HG03558 (cell line): ENCODE results near the gene PAX2.

Experiments used
- ATAC-seq: cut with Tn5 transposase; IDR thresholded peaks from one replicate; pipeline ENCODE4 v1.9.1; 2021; ENCODE audit warnings: moderate number of reproducible peaks; ENCODE audit not compliant: unreplicated experiment; ENCODE audit errors: extremely low read depth

The PAX2 gene

DNA sequence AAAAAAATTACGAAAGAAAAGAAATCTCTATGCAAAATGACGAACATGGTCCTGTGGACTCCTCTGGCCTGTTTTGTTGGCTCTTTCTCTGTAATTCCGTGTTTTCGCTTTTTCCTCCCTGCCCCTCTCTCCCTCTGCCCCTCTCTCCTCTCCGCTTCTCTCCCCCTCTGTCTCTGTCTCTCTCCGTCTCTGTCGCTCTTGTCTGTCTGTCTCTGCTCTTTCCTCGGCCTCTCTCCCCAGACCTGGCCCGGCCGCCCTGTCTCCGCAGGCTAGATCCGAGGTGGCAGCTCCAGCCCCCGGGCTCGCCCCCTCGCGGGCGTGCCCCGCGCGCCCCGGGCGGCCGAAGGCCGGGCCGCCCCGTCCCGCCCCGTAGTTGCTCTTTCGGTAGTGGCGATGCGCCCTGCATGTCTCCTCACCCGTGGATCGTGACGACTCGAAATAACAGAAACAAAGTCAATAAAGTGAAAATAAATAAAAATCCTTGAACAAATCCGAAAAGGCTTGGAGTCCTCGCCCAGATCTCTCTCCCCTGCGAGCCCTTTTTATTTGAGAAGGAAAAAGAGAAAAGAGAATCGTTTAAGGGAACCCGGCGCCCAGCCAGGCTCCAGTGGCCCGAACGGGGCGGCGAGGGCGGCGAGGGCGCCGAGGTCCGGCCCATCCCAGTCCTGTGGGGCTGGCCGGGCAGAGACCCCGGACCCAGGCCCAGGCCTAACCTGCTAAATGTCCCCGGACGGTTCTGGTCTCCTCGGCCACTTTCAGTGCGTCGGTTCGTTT, 83.9 kb downstream of the PAX2 start:
- no peak for ATAC-seq

GRCh38 chr10:100829933-100830727, 84.7 kb downstream of the PAX2 start:
- ATAC-seq, result no peak

DNA sequence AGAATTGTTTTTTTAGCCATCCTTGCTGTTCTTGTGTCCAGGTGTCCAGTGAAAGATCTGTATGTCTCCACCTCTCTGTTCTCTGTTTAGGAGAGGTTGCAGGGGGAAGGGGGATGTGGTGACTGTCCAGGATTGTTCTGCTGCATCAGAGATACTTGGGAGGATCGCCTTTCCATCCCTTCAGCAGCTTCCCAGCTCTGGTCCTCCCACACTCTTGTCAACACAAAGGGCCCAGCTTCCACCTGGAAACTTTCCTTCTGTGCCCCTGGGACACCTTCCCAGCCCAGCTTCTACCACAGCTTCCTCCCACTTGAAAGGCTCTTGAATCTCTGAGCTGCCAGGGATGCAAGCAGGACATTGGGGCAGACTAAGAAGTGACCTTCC, 85.3 kb downstream of the PAX2 start:
- no peak for ATAC-seq

DNA sequence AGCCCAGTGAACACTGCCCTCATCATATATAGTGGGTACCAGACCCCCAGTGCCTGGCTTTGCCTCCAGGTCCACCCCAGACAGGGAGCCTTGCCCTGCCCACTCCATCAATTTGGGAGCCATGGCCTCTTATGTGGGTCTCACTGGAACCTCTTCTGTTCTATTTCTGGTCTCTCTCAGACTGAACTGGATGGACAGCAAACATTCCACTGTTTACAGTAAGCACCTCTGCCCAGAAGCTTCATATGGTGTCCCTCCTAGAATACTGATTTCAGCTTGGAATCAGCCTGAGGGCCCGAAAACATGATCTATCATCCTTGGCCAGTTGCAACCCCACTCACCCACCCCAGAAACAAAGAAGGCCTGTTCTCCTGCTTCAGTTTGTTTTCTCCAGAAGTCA, 86.4 kb downstream of the PAX2 start:
- no peak for ATAC-seq

DNA sequence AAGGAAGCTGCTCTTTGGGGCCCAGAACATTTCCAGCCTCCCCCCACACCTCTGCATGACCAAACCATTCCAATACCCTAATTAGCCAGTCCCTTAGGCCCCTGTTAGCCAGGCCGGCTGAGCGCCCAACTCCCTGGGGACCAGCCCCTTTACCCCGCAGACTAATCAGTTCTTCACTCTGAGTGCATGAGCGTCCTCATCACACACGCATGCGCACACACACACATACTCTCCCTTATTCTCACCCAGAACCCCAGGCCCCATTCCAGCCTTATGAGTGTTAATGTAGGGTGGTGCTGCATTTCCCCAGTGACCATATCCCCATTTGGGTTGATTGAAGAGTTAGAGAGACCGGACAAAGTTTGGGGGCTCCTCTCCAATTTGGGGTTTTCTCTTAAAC, 90.4 kb downstream of the PAX2 start:
- ATAC-seq, result no peak

DNA sequence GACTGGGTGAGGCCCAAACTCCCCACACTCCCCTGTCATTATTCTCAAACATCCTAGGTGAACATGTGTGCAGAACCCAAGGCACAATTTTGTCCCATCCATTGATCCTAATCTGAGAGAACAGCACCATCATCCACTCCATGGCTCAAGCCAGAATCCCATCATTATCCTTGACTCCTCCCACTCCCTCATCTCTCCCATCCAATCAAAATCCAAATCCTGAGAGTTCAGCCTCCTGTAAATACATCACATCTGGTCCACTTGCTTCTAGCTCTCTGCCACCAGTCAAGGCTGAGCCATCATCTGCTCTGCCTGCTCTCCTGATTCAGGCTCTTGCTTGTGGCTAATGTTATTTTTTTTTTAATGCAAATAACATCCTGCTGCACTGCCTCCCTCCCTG, 91.5 kb downstream of the PAX2 start:
- no peak for ATAC-seq

DNA sequence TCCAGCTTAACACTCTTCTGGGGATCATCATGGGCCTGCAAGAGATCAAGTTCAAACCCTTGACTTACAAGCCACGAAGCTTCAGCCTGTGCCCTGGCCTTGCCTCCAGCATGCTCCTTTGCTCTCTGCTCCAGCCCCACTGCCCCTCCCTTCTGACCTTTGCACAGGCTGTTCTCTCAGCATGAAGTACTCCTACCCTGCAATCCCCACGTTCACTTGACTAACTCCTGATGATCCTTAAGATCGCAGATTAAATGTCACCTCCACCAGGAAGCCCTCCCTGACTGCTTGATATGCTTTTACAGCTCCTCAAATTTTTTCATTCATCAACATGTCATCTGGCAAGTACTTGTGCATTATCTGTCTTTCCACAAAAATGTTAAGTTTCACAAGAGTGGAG, 91.9 kb downstream of the PAX2 start:
- ATAC-seq, result no peak

DNA sequence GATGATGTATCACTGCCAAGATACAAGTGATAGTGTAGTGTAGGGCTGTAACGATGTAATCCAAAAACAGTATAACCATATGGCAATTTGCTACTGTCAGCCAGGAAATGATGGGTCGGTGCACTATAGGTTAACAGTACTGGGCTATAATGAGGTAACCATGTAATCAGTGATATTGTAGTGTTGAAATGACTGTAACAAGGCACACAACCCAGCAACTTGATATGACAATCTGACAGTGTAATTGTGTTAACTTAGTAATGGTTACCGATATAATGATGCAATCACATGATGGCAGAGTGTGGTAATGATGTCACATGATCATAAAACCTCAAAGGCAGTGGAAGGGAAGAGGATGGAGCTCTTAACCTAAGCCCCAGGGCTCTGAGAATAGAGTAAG, 93.6 kb downstream of the PAX2 start:
- ATAC-seq, result no peak

GRCh38 chr10:100841528-100841927, 96.1 kb downstream of the PAX2 start:
- ATAC-seq, result no peak

GRCh38 chr10:100847440-100847839, 102.1 kb downstream of the PAX2 start:
- ATAC-seq, result no peak

GRCh38 chr10:100848770-100849169, 103.4 kb downstream of the PAX2 start:
- no peak for ATAC-seq

GRCh38 chr10:100858261-100858660, 112.9 kb downstream of the PAX2 start:
- ATAC-seq, result no peak

DNA sequence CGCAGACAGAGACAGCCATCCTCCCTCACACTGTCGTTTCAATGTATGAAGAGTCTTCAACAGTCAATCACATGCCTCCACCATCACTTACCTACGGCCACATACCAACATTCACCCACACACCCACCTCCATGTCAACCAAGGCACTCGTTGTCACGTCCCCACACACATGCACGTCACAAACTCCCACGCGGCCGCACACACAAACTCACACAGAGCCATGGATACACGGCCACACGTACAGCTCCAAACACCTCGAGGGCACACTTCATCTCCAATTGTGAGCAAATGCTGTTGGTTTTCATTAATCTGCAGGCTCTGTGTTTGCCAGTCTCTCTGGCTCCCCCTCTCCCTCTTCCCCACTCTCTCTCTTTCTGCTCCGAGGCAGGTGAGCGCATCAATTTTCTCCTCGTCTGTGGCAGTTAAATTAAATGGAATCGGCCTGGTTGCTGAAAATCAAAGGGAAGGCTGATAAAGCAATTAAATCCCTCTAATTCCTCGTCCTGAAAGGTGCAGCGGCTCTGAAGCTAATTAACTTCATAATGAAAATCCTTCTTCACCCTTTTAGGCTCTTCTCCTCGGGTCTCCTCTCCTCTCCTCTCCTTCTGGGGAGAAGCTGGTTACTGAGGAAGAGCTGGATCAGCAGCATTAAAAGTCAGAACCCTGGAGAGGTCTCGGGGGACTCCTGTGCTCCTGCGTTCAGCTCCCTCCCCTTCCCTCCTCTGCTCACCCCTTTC, 113.5 kb downstream of the PAX2 start:
- ATAC-seq, result no peak

DNA sequence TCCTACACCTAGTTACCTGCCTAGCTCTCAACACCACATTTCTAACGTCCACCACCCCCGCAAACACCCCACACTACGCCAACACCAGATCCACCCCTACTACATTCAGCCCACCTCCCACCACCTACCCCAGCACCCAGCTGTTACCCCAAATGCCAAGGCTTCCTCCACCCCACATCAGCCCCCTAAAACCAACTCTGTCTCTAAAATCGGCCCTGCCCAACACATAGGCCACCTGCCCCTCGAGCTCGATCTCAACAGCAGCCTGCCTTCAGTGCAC, 114.0 kb downstream of the PAX2 start:
- no peak for ATAC-seq

DNA sequence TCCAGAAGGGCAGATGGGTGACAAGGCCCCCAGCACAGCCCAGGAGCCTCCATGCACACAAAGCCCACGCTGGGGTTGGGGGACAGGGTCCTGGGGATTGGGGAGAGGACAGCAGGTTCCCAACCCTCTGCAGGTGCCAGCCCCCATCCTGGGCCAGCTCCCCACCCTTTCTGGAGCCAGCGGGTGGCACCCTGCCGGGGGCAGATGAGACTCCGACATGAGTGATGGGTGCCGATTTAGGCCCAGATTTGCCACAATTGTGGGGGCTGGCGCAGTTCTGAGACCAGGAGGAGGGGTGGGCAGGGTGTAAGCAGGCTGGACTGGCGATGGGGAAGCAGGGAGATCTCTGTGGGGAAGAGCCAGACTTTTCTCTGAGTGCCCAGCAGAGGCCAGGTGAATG, 118.1 kb downstream of the PAX2 start:
- no peak for ATAC-seq

DNA sequence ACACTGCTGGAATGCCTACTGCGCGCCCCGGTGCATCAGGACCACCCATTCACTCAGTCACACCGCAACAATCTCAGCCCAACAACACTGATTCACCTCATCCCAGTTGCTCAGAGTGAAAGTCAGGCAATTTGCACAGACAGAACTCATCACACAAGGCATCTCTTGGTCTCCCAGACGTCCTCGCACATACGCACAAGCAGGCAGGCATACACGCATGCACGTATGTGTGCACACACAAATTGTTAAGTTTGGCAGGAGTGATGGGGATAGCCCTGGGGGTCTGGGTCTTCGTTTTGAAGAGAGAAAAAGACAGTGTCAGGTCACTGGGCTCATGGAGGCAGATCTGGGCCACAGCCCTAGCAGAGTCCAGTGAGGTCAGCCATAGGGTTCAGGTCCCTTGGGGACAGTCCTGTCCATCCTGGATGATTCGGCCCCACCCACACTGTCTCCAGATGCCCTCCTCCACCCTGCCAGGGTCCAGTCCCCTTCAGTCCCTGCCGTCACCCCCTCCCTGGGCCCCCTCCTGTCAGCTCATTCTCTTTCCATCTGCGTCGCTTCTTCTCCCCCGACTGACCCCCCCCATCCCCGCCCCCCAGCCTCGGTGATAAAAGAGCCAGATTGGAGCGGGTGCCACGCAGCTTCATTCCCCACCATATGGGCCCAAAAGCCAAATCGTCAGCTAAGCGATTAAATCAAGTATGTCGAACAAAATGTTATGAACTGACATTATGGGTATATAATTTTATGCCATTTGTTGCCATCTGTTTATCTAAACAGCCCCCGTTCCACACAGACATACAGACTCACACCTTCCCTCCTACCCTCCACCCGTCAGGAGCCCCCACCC, 118.9 kb downstream of the PAX2 start:
- no peak for ATAC-seq

- ATAC-seq, result no peak
Measured at GRCh38 chr10:100864978-100865377, 119.6 kb downstream of the PAX2 start.

DNA sequence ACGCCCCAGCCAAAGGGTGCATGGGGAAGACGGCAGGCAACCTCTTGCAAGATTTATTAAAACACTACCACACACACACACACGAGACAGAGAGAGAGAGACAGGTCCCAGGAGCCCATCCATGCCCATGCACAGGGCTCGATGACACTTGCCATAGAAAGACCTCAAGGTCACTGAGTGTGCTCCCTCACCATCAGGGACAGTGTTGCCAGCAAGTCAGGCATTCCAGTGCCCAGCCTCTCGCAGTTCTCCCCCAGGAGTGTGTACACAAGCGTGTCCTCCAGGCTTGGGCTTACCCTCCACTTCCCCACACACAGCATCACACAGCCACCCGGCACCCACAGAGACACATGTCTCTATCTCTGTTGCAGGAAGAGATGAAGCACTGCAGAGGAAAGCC, 120.6 kb downstream of the PAX2 start:
- no peak for ATAC-seq

DNA sequence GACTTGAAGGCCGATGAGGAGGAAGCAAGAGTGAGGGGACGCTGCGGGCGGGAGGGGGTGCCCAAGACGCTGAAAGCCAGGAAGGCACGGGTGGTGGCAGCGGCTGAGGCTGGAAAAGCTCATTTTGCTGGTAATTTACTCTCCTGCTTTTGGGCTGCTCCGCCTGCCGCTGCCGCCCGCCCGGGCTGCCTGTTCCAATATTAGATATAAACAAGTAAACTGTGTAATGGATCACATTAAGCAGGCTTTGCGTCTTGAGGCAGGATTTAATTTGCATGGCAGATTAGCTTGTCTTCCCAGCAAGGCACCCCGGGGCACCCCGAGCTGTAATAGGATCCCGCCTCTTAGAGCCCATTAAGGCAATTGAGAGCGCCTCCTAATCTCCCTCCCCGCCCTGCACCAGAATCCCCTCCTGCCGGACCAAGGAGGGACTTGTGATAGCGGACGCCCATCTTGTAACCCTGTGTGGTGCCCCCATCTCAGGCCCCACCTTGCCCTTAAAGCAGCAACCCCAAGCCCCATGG, 121.3 kb downstream of the PAX2 start:
- ATAC-seq, result no peak

DNA sequence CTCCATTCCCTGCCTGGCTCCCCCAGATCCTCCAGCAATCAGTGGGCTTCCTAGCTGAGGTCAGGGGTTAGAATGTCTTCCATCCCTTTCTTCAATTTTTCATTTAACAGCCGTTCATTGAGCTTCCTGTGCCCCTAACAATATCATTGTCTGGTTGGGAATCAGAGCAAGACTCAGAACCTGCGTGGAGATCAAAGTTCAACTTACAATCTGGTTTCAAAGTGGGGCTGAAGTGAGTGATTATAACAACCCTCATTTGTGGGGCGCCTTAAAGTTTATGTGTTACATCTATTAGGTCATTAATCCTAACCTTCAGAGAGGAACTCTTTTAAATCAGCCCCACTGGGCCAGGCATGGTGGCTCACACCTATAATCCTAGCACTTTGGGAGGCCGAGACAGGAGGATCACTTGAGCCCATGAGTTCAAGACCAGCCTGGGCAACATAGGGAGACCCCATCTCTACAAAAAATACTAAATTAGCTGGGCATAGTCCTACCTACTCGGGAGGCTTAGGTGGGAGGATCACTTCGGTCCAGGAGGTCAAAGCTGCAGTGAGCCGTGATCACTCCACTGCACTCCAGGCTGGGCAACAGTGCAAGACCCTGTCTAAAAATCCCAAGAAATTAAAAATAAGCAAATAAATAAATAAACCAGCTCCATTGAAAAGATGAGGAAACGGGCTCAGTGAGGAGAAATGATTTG, 122.0 kb downstream of the PAX2 start:
- ATAC-seq, result no peak
